NCI-H128 (cell line): ENCODE measurements around the gene NAV3.

Experiments used
- DNase-seq: peaks from one replicate; lab custom pipeline; 2025; ENCODE audit not compliant: unreplicated experiment; lab: John Stamatoyannopoulos, UW

NAV3 gene

GRCh38 chr12:77919450-77919849 is 88.8 kb downstream of the NAV3 start:
- no peak for DNase-seq

- DNase-seq, result no peak
Measured at GRCh38 chr12:77923882-77924281, 93.2 kb downstream of the NAV3 start.

GRCh38 chr12:77924703-77925102 is 94.0 kb downstream of the NAV3 start:
- no peak for DNase-seq

GRCh38 chr12:77925536-77926108 is 94.9 kb downstream of the NAV3 start:
- DNase-seq, result peak; percentile 87

- DNase-seq, result no peak
Measured at GRCh38 chr12:77928078-77928477, 97.4 kb downstream of the NAV3 start.

GRCh38 chr12:77932216-77932615 is 101.5 kb downstream of the NAV3 start:
- DNase-seq, result no peak

- no peak for DNase-seq
Measured at GRCh38 chr12:77938301-77938700, 107.6 kb downstream of the NAV3 start.

- DNase-seq, result no peak
Measured at GRCh38 chr12:77940011-77940423, 109.3 kb downstream of the NAV3 start.

GRCh38 chr12:77940567-77940966 is 109.9 kb downstream of the NAV3 start:
- no peak for DNase-seq

- no peak for DNase-seq
Measured at GRCh38 chr12:77941401-77941800, 110.7 kb downstream of the NAV3 start.

GRCh38 chr12:77943466-77943865 is 112.8 kb downstream of the NAV3 start:
- DNase-seq, result no peak

GRCh38 chr12:77946541-77947061 is 115.9 kb downstream of the NAV3 start:
- DNase-seq, result no peak

- no peak for DNase-seq
Measured at GRCh38 chr12:77947330-77947729, 116.6 kb downstream of the NAV3 start.

- no peak for DNase-seq
Measured at GRCh38 chr12:77947746-77948145, 117.1 kb downstream of the NAV3 start.

GRCh38 chr12:77949943-77950342 is 119.2 kb downstream of the NAV3 start:
- no peak for DNase-seq

GRCh38 chr12:77953528-77954205 is 123.0 kb downstream of the NAV3 start:
- DNase-seq, result no peak

- DNase-seq, result no peak
Measured at GRCh38 chr12:77954206-77954555, 123.5 kb downstream of the NAV3 start.

- DNase-seq, result no peak
Measured at GRCh38 chr12:77957062-77957461, 126.4 kb downstream of the NAV3 start.

- DNase-seq, result no peak
Measured at GRCh38 chr12:77963576-77964178, 133.0 kb downstream of the NAV3 start.

- DNase-seq, result no peak
Measured at GRCh38 chr12:77965790-77966189, 135.1 kb downstream of the NAV3 start.

- DNase-seq, result no peak
Measured at GRCh38 chr12:77968021-77968420, 137.3 kb downstream of the NAV3 start.

GRCh38 chr12:77968571-77968970 is 137.9 kb downstream of the NAV3 start:
- no peak for DNase-seq
